Fibroblast of peridontal ligament (primary cell): ENCODE data around the gene CLPTM1.
"Not testable (repeated sequence)": the region's sequence is repeated elsewhere in the genome, so short reads cannot be mapped to it uniquely, and the experiment has no call there.

Experiments
- DNase-seq: peaks from one replicate; pipeline ENCODE4 v3.0.0-alpha.2; 2010; ENCODE audit errors: extremely low read depth

Gene CLPTM1

DNA sequence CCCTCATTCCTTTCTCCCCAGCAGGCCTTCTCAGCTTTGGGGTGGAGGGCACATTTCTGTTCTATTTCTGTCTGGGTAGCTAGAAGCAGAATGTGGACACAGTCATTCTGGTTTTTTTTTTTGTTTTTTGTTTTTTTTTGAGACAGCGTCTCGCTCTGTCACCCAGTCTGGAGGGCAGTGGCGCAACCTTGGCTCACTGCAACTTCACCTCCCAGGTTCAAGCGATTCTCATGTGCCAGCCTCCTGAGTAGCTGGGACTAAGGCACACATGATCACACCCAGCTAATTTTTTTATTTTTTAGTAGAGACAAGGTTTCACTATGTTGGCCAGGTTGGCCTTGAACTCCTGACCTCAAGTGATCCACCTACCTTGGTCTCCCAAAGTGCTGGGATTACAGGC lies 20.3 kb downstream of the CLPTM1 start:
- DNase-seq, result no peak

DNA sequence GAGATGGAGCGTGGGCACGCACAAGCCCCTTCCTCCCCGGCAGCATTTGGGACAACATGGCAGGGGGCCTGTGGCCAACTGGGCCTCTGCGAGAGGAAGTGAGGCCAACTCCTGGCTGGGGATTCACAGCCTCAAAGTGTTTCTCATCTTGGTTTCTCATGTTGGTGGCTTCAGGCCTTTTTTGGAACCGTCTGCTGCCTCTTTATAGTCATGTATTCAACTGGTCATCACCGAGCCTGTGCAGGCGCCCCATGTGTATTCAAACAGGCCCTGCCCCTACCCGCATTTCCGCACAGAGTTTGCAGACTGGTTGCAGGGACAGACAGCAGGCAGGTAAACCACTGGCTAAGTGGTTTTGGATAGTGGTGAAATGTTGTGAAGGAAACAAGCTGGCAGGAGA lies 28.8 kb downstream of the CLPTM1 start:
- DNase-seq, result no peak

DNA sequence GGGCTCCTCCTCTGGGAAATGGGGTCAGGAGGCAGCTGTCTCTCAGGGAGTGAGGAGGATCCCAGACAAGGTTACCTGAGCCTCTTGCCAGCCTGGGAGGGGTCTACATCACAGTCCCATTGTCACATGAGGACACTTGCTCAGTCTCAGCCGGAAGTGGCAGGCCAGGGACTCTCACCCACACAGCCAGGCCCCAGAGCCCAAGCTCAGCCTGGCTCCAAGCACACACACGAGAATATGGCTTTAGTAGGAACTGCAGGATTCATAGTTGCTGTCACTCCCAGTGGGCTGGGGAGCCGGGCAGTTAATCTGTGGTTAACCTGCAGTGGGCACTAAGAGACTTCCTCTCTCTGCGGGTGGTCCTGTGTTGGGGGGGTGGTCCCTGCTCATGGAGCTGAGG lies 30.3 kb downstream of the CLPTM1 start:
- DNase-seq, result no peak

DNA sequence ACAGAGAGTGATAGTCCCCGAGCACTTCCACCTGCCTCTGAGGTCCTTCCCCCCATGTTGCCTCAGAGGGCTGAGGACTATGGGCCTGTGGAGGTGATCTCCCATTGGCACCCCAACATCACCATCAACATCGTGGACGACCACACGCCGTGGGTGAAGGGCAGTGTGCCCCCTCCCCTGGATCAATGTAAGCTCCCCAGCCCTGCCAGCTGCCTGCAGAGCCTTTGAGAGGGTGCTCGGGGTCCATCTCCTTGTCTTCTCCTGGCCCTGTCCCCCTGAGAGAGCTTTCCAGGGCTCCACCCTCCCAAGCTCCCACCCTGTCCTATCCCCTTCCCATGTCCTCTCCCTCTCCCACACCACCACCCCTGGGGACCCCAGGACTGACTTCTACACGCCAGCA lies 31.2 kb downstream of the CLPTM1 start:
- no peak for DNase-seq

DNA sequence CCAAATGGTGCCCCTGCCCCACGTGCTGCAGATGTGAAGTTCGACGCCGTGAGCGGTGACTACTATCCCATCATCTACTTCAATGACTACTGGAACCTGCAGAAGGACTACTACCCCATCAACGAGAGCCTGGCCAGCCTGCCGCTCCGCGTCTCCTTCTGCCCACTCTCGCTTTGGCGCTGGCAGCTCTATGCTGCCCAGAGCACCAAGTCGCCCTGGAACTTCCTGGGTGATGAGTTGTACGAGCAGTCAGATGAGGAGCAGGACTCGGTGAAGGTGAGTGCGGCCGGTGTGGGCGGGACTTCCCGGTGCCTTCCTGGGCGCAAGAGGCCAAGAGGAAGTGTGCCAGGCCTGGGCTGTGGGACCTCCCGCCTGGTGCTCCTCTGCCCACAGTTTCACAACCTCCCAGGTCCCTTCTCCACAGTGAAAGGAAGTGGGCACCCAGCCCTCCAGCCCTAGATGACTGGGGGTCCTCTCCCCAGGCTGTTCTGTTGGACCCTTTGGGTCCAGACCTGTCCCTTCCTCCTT lies 32.0 kb downstream of the CLPTM1 start:
- no peak for DNase-seq

DNA sequence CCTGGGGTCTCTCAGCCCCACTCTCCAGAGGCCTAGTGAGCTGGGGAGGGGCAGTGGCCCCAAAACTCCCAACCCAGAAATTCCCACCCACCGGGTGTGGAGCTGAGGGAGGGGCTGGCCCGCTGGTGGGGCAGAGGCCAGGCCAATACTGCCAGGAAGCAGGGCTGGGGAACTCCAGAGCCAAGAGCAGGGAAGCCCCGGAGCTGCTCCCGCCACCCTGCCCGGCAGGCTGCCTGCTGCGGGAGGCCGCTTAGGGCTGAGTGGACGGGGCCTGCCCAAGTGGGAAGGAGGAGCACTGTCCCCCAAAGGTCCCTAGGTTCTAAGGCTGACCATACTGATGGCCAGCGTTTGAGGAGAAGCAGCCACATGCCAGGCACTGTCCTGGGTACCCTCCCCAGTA lies 33.1 kb downstream of the CLPTM1 start:
- DNase-seq, result no peak

DNA sequence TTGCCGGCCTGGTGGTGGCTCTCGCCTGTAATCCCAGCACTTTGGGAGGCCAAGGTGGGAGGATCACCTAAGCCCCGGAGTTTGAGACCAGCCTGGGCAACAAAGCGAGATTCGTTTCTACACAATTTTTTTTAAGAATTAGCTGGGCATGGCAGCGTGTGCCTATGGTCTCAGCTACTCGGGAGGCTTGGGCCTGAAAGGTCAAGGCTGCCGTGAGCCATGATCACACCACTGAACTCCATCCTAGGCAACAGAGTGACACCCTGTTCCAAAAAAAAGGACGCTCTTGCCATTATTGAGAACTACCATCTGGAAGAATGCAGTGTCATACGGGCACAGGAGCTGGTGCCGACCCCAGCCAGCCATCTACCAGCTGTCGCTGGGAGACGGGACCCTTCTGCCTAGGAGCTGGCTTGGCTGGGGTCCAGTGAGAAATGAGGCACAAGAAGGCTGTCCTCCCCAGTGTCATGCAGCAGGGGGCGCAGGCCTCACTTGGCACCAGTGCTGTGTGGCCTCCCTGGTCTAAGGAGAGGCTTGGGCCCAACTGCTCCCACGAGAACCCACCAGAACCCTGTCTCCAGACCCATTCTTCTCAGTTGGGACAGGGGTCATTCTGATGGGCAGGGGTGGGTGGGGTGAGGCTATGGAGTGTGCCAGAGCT lies 33.8 kb downstream of the CLPTM1 start:
- DNase-seq, result peak; percentile 54

DNA sequence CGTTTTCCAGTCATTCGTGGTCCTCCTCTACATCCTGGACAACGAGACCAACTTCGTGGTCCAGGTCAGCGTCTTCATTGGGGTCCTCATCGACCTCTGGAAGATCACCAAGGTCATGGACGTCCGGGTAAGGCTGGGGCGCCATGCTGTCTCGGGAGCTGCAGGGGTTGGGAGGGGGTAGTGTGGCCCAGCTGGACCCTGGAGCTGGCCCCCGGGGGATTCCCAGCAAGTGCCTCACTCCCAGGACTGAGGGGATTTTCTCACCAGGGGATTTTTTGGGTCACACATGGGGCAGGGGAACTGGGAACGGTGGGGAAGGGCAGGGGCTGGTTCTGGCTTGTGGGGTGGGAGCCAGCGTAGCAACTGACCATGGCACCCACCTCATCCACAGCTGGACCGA lies 35.3 kb downstream of the CLPTM1 start:
- no peak for DNase-seq

DNA sequence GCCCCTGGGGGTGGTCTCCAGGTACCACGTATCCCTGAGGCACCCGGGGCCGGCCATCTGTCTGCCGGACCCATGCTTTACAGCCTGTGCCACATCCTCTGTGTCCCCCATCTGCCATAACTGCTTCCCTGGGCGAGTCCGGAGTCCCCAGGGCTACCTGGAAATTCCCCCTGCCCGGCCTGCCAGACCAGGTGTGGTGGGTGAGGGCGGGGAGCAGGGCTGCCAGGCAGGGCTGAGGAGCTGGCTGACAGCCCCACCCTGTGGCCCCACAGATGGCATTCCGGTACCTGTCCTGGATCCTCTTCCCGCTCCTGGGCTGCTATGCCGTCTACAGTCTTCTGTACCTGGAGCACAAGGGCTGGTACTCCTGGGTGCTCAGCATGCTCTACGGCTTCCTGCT lies 35.8 kb downstream of the CLPTM1 start:
- DNase-seq, result no peak

DNA sequence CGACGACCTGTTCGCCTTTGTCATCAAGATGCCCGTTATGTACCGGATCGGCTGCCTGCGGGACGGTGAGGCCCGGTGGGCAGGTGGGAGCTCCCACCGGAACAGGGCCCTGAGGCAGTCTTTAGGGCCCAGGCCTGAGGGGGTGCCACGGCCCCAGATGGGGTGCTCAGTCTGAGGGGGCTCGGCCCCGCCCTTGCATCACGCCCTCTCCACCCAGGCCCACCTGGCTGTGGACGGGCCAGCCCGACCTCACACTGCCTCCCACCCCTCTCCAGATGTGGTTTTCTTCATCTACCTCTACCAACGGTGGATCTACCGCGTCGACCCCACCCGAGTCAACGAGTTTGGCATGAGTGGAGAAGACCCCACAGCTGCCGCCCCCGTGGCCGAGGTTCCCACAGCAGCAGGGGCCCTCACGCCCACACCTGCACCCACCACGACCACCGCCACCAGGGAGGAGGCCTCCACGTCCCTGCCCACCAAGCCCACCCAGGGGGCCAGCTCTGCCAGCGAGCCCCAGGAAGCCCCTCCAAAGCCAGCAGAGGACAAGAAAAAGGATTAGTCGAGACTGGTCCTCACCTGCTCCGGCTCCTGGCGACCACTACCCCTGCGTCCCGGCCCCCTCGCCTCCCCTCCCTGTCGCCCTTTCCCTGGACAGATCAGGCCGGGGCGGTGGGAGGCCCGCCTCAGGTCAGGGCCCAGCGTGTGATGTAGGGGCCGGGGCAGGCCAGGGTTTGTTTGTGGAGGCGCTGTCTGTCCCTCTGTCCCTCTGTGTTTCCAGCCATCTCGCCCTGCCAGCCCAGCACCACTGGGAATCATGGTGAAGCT lies 37.4 kb downstream of the CLPTM1 start:
- DNase-seq, result no peak

DNA sequence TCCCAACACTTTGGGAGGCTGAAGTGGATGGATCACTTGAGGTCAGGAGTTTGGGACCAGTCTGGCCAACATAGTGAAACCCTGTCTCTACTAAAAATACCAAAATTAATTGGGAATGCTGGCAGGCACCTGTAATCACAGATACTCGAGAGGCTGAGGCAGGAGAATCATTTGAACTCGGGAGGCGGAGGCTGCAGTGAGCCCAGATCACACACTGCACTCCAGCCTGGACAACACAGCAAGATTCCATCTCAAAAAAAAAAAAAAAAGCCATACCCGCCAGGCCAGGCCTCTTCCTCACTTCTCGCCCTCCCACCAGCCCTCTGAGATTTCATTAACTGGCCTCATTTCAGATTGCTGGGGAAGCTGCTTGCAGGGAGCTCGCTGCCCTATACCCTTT lies 38.3 kb downstream of the CLPTM1 start:
- DNase-seq, result no peak

DNA sequence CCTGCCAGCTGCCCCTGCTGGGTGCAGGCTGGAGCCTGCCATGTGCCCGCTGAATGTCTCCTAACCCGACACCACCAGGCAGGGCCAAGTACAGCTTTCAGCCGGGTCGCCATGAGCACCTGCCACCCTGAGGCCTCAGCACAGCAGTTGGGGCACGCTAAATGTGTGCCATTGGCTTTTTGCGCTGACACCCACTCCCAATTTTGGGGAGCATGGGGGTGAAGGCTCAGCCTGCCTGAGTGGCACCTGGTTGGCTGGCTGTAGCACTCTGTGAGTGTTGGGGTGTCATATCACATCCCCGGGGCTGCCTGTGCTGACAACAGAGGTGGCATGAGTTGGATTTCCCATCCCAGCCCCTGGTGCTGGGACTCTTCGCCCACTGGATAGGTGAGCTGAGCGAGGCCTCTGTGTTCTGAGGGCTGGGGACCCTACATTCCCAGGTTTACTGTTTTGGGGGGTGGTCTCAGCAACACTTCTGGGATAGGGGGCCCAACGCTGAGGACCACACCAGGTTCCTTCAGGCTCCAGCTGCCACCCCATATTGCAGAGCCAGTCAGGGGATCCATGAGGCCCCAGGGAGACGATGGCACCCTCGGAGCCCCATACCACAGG lies 38.9 kb downstream of the CLPTM1 start:
- no peak for DNase-seq

DNA sequence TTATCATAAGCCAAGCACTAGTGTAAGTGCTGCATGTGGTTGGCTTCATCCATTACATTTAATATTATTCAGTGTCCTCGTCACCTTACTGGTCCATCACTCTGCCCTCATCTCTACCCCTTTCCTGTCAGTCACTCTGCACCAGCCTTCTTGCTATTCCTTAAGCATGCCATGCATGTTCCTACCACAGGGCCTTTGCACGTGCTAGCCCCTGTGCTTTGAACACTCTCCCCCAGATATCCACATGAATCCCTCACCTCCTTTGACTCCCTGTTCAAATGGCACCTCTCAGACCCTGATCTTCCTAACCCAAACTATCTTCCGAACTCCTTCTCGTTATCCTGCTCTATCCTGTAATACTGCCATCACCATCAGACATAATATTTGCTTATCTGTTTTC lies 42.8 kb downstream of the CLPTM1 start:
- DNase-seq, result no peak

DNA sequence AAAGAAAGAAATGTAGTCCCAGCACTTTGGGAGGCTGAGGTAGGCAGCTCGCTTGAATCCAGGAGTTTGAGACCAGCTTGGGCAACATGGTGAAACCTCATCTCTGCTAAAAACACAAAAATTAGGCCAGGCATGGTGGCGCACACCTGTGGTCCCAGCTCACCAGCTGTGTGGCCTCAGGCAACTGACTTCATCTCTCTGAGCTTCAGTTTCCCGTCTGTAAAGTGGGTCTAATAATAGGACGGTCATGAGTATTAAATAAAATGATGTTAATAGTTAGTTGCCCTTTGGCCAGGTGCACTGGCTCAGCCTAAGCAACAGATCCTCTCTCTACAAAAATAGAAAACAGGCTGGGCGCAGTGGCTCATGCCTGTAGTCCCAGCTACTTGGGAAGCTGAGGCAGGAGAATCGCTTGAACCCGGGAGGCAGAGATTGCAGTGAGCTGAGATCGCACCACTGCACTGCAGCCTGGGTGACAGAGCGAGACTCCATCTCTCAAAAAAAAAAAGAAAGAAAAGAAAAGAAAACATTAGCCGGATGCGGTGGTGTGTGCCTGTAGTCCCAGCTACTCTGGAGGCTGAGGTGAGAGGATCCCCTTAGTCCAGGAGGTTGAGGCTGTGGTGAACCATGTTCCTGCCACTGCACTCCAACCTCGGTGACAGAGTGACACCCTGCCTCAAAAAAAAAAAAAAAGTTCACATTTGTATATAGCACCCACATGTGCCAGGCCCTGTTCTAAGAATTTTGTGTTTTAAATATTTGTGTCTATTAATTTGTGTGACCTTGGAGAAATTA lies 44.1 kb downstream of the CLPTM1 start:
- DNase-seq, result not testable (repeated sequence)

DNA sequence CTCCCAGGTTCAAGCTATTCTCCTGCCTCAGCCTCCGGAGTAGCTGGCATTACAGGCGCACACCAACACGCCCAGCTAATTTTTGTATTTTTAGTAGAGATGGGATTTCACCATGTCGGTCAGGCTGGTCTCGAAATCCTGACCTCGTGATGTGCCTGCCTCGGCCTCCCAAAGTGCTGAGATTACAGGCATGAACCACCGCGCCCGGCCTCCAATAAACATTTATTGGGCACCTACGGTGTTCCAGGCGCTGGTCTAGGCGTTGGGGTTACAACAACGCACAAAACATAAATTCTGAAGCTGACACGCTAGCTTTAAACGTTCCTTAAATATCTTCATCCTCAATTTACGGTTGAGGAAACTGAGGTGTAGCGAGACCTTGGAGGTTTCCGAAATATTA lies 45.5 kb downstream of the CLPTM1 start:
- DNase-seq, result not testable (repeated sequence)

DNA sequence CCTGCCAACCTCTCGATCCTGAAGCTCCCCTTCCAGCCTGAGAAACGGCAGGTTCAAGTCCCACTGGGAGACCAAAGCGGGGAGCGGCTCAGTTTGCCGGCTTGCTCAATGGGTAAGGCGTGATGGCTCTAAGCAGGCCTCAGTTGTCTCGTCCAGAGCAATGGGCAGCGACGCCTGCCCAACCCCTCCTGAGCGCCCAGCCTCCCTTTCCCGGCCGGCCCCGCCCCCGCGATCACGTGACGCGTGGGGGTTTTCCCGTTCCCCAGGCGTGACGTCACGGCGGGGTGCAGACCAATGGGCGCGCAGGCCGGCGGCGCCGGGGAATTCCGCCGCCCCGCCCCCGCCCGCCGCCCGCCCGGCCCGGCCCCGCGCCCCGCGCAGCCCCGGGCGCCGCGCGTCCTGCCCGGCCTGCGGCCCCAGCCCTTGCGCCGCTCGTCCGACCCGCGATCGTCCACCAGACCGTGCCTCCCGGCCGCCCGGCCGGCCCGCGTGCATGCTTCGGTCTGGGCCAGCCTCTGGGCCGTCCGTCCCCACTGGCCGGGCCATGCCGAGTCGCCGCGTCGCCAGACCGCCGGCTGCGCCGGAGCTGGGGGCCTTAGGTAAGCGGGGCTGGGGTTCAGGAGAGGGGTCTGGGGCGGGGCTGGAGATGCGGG lies 46.0 kb downstream of the CLPTM1 start, which contains the start of gene RELB:
Gene RELB, plus strand, starts transcription at position 378 of the 653 bp plus-strand sequence. Its CDS starts 116 bp downstream, at position 494.
- peak; percentile 76 for DNase-seq

DNA sequence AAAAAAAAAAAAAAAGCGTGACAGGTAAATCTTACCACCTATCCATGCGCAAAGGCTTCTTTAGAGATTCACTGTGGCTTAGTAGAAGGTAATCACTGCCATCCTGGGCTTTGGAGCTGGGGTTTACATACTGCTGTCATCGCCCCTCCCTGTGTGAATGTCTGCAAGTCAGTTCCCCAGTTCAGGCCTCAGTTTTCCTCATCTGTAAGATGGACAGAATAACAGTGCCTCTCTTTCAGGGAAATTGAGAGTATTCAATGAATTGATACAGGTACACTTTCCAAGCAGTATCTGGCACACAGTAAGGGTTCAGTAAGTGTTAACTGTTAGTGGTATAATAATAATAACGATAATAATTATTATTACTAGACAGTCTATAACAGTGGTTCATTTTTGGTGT lies 48.3 kb downstream of the CLPTM1 start:
- no peak for DNase-seq

DNA sequence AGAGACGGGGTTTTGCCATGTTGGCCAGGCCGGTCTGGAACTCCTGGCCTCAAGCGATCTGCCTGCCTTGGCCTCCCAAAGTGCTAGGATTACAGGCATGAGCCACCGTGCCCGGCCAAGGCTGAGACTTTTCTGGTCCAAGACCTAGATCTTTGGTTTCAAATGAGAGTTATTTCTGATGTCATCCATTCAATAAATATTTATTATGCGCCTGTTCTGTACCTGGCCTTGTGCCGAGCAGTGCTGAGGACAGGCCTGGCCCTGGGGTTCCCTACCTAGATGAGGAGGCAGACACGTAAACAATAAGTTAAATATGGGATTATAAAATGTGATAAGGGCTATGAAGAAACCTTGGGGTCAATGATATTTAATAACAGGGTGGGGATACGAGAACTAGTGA lies 50.6 kb downstream of the CLPTM1 start:
- no peak for DNase-seq

DNA sequence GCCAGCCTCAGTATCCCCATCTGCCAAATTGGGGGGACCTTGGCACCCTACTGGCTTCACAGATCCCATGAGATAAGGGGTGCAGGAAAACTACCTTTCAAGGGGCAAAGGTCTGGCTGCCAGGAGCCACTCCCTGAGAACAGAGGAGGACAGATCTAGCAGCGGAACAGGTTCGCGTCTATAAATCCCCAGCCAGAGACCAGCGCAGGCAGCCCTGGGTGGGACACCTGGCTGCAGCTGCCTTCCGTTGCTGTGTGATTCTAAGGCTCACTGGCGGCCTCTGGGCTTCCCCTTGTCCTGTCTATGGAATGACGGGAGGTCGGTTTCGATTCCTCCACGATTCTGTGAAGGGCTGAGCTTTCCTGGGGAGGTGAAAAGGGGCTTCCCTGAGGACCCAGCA lies 53.4 kb downstream of the CLPTM1 start:
- no peak for DNase-seq

DNA sequence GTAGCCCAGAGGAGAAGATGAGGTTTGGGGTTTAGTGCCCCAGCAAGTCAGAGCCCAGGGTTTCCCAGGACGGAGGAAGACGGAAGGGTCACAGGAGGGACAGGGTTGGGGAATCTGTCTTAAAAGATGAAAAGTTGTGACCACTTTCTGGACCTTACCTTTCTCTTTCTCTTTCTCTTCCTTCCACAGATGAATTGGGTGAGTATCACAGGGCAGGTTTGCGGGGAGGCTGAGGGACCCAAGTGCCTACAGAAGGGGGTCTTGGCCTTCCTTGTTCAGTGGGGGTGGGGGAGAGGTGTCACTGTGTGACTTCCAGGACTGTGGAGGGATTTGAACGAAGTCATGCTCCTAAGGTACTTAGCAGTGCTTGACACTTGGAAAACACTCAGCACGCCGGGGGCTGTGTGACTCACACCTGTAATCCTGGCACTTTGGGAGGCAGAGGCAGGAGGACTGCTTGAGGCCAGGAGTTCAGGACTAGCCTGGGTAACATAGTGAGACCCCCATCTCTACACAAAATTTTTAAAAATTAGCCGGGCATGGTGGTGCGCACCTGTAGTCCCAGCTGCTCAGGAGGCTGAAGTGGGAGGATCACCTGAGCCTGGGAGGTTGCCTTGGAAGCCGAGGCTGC lies 54.6 kb downstream of the CLPTM1 start:
- DNase-seq, result no peak

DNA sequence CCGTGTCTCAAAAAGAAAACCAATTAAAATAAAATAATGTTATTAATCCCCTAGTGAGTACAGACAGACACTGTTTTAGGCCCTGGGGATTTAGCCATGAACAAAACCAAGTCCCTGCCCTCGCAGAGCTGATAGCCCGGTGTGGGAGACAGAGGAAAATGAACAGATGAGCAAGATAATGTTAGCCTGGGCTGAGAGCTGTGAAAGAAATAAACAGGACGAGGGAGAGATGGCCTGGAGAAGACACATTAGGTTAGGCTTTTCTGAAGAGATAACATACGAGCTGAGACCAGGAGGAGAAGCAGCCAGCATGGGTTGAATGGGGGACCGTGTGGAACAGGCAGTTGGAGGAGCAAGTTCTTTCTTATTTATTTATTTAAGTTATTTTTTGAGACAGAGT lies 55.1 kb downstream of the CLPTM1 start:
- no peak for DNase-seq
